Activated T-helper 17 cell treated with anti-CD3 and anti-CD28 coated beads, Interleukin-2, amount 50 U/mL, for 72 hours (primary cell): Measurements from ENCODE around the gene SMU1. TPM values are rescaled to one million over a fixed set of nuclear protein-coding genes. Genes with fewer than 3 reads are reported as not detected.
"Not testable (repeated sequence)": the region's sequence is repeated elsewhere in the genome, so short reads cannot be mapped to it uniquely, and the experiment has no call there.

Source experiments
- ATAC-seq: fragments of 150-1000 bp; cut with Tn5 transposase; replicated peaks from 2 replicates; pipeline ENCODE4 v1.10.0; 2021; ENCODE audit warnings: mild to moderate bottlenecking, moderate library complexity
- H3K27ac Mint-ChIP-seq: one replicate; pipeline ENCODE4 v1.8.0; 2022; ENCODE audit warnings: mixed read lengths
- H3K27me3 Mint-ChIP-seq: one replicate; pipeline ENCODE4 v1.8.0; 2022; ENCODE audit warnings: mixed read lengths
- H3K36me3 Mint-ChIP-seq: one replicate; pipeline ENCODE4 v1.8.0; 2022; ENCODE audit warnings: low read depth, mild to moderate bottlenecking, mixed read lengths
- H3K4me1 Mint-ChIP-seq: one replicate; pipeline ENCODE4 v1.8.0; 2022; ENCODE audit warnings: mixed read lengths
- H3K4me3 Mint-ChIP-seq: one replicate; pipeline ENCODE4 v1.8.0; 2022; ENCODE audit warnings: mild to moderate bottlenecking, mixed read lengths
- H3K9me3 Mint-ChIP-seq: one replicate; pipeline ENCODE4 v1.8.0; 2022; ENCODE audit warnings: mixed read lengths
- total RNA-seq, 2 donors: library from RNA; stranded (reverse); gene quantifications; one replicate each; pipeline ENCODE4 v1.2.3, GENCODE V29; 2022

Gene SMU1
- total RNA-seq, 2 donors from 2014 or later = 24.2 to 30.9 TPM

GRCh38 chr9:33097192-33097591, 20.7 kb upstream of the SMU1 start:
- Mint-ChIP-seq H3K4me3 (no peak overlapping the region), H3K27me3 (no peaks in the 10 kb centered on the region), H3K36me3 (no peaks in the 10 kb centered on the region), H3K9me3 (no peaks in the 10 kb centered on the region), H3K27ac (no peak overlapping the region), H3K4me1 (no peaks in the 10 kb centered on the region)
- ATAC-seq = no peak

DNA sequence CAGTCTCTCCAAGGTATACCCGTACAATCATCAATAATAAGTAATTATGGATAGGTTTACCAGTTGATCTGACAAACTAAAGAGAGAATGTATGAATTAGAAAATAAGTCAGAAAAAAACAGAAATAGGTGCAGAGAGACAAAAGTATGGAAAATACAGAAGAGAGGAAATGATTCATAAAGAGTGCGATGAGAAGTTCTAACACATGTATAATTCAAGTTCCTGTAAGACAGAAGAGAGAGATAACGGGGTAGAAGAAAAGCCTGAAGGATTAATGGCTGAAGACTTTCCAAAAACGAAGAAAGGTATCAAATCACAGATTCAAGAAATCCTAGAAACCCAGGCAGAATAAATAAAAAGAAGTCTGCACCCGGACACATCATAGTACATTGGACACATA, 16.2 kb upstream of the SMU1 start:
- ATAC-seq = peak; percentile 37
- no peaks in the 10 kb centered on the region for H3K27me3 Mint-ChIP-seq
- H3K36me3 Mint-ChIP-seq = no peaks in the 10 kb centered on the region
- H3K4me1 Mint-ChIP-seq = no peaks in the 10 kb centered on the region
- no peaks in the 10 kb centered on the region for H3K9me3 Mint-ChIP-seq
- peak overlapping the region; percentile 26 for H3K27ac Mint-ChIP-seq
- peak overlapping the region; percentile 23 for H3K4me3 Mint-ChIP-seq

DNA sequence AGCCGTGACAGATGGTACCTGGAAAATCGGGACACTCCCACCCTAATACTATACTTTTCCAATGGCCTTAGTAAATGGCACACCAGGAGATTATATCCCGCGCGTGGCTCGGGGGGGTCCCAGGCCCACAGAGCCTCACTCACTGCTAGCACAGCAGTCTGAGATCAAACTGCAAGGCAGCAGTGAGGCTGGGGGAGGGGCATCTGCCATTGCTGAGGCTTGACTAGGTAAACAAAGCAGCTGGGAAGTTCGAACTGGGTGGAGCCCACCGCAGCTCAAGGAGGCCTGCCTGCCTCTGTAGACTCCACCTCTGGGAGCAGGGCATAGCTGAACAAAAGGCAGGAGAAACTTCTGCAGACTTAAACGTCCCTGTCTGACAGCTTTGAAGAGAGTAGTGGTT, 9.2 kb upstream of the SMU1 start:
- not testable (repeated sequence) for H3K27me3 Mint-ChIP-seq

GRCh38 chr9:33082538-33083326, 6.3 kb upstream of the SMU1 start:
- ATAC-seq = peak; percentile 54

More for the DNA sequence above, 9.2 kb upstream of the SMU1 start:
- not testable (repeated sequence) for ATAC-seq, H3K36me3 Mint-ChIP-seq, H3K4me3 Mint-ChIP-seq, H3K9me3 Mint-ChIP-seq, H3K27ac Mint-ChIP-seq
- peaks cover 17% of the 10 kb centered on the region for H3K4me1 Mint-ChIP-seq

GRCh38 chr9:33082128-33082527, 5.7 kb upstream of the SMU1 start:
- Mint-ChIP-seq H3K27ac (peak overlapping the region; percentile 86), H3K36me3 (no peaks in the 10 kb centered on the region), H3K9me3 (no peaks in the 10 kb centered on the region), H3K27me3 (no peaks in the 10 kb centered on the region), H3K4me1 (peaks cover 17% of the 10 kb centered on the region), H3K4me3 (peak overlapping the region; percentile 72)
- ATAC-seq = no peak

More at GRCh38 chr9:33082538-33083326, 6.3 kb upstream of the SMU1 start:
- no peaks in the 10 kb centered on the region for H3K27me3 Mint-ChIP-seq
- H3K4me3 Mint-ChIP-seq = peak overlapping the region; percentile 72
- H3K27ac Mint-ChIP-seq = peak overlapping the region; percentile 86
- peaks cover 17% of the 10 kb centered on the region for H3K4me1 Mint-ChIP-seq
- no peaks in the 10 kb centered on the region for H3K36me3 Mint-ChIP-seq
- H3K9me3 Mint-ChIP-seq = no peaks in the 10 kb centered on the region

GRCh38 chr9:33081128-33081851, 4.8 kb upstream of the SMU1 start:
- ATAC-seq = peak; percentile 65
- H3K4me3 Mint-ChIP-seq = no peak overlapping the region
- H3K4me1 Mint-ChIP-seq = peaks cover 23% of the 10 kb centered on the region
- no peaks in the 10 kb centered on the region for H3K27me3 Mint-ChIP-seq
- H3K9me3 Mint-ChIP-seq = no peaks in the 10 kb centered on the region
- H3K36me3 Mint-ChIP-seq = peaks cover 6% of the 10 kb centered on the region
- no peak overlapping the region for H3K27ac Mint-ChIP-seq

- Mint-ChIP-seq H3K9me3 (no peaks in the 10 kb centered on the region), H3K36me3 (peaks cover 10% of the 10 kb centered on the region), H3K4me1 (peaks cover 27% of the 10 kb centered on the region), H3K4me3 (no peak overlapping the region), H3K27me3 (no peaks in the 10 kb centered on the region), H3K27ac (no peak overlapping the region)
- ATAC-seq = peak; percentile 20
Observed at GRCh38 chr9:33080534-33080933, 4.1 kb upstream of the SMU1 start.

DNA sequence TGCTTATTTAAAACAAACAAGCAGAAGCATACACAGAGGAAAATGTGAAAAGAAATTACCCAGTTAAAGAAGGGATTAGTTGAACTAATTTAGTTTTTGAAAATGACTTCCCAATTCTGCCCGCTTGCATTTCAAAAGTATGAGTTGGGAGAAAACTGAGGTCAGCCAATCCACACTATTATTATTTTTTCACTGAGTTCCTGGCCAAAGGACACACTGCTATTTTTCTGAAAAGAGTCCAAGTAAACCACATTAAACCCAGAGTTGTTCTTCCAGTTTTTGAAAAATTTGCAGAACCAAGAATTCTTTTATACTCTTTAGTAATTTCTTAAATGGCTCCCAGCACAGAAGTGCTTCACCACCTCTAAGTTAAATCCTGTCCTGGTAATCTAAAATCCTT, 7.5 kb downstream of the SMU1 start:
- Mint-ChIP-seq H3K4me3 (no peak overlapping the region), H3K27me3 (no peaks in the 10 kb centered on the region), H3K9me3 (no peaks in the 10 kb centered on the region), H3K27ac (no peak overlapping the region), H3K36me3 (peaks cover 99% of the 10 kb centered on the region), H3K4me1 (peaks cover 20% of the 10 kb centered on the region)
- ATAC-seq = no peak

GRCh38 chr9:33065157-33066076, 11.1 kb downstream of the SMU1 start:
- Mint-ChIP-seq H3K4me3 (no peak overlapping the region), H3K4me1 (peaks cover 9% of the 10 kb centered on the region), H3K27me3 (no peaks in the 10 kb centered on the region), H3K36me3 (peaks cover 99% of the 10 kb centered on the region), H3K9me3 (no peaks in the 10 kb centered on the region), H3K27ac (peak overlapping the region; percentile 20)
- no peak for ATAC-seq

- peaks cover 12% of the 10 kb centered on the region for H3K4me1 Mint-ChIP-seq
Observed at GRCh38 chr9:33051144-33051543, 25.3 kb downstream of the SMU1 start.

GRCh38 chr9:33049680-33050361, 26.7 kb downstream of the SMU1 start:
- Mint-ChIP-seq H3K4me3 (no peak overlapping the region), H3K9me3 (no peaks in the 10 kb centered on the region), H3K36me3 (peaks cover 91% of the 10 kb centered on the region), H3K27me3 (no peaks in the 10 kb centered on the region), H3K27ac (peak overlapping the region; percentile 20), H3K4me1 (peaks cover 12% of the 10 kb centered on the region)
- ATAC-seq = peak; percentile 96

More at GRCh38 chr9:33051144-33051543, 25.3 kb downstream of the SMU1 start:
- no peaks in the 10 kb centered on the region for H3K27me3 Mint-ChIP-seq
- peaks cover 92% of the 10 kb centered on the region for H3K36me3 Mint-ChIP-seq
- no peak overlapping the region for H3K4me3 Mint-ChIP-seq
- H3K27ac Mint-ChIP-seq = no peak overlapping the region
- no peaks in the 10 kb centered on the region for H3K9me3 Mint-ChIP-seq
- no peak for ATAC-seq

- H3K27me3 Mint-ChIP-seq = no peaks in the 10 kb centered on the region
- no peaks in the 10 kb centered on the region for H3K9me3 Mint-ChIP-seq
- no peak overlapping the region for H3K4me3 Mint-ChIP-seq
- H3K4me1 Mint-ChIP-seq = peaks cover 20% of the 10 kb centered on the region
- peak overlapping the region; percentile 46 for H3K27ac Mint-ChIP-seq
- peaks cover 78% of the 10 kb centered on the region for H3K36me3 Mint-ChIP-seq
- no peak for ATAC-seq
Observed at GRCh38 chr9:33048054-33048465, 28.4 kb downstream of the SMU1 start.

DNA sequence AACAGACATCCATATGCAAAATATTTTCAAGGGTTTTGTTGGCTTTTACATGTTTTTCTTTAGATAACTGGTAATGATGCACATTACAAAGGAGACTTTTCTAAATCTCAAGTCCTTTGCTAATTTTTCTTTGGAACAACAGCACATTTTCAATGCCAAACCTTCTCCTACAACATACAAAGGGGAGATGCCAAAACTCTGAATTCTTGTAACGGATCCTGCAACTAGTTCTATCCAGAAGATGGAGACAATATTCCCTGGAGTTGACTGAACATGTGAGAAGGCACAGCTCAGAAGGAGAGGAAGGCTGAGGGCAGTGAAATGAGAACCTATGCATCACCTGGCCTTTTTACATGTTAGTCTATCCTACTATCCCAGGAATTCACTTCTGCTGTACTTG, 30.4 kb downstream of the SMU1 start:
- Mint-ChIP-seq H3K36me3 (peaks cover 62% of the 10 kb centered on the region), H3K4me3 (no peak overlapping the region), H3K4me1 (peaks cover 18% of the 10 kb centered on the region), H3K9me3 (no peaks in the 10 kb centered on the region), H3K27ac (no peak overlapping the region), H3K27me3 (no peaks in the 10 kb centered on the region)
- ATAC-seq = no peak
